HepG2 (cell line): ENCODE measurements around the gene TRAPPC1. TPM values are rescaled to one million over a fixed set of nuclear protein-coding genes. Genes with fewer than 3 reads are reported as not detected.
A peak's percentile ranks its signal among the peaks of the same experiment; 100 is the strongest.

ENCODE experiments used
- HCFC1 ChIP-seq: fragments of 150-350 bp; IDR thresholded peaks from 2 replicates; pipeline ENCODE4 v1.6.1; 2014; ENCODE audit warnings: low read depth, low read length
- HNF1A ChIP-seq, 2 experiments: sonication (generic) in 1 of 2; formaldehyde crosslinking in 1 of 2; IDR thresholded peaks; 2 replicates each; pipeline versions ENCODE4 v1.4.0 to v1.6.1; 2016 to 2020; ENCODE audit warnings: borderline replicate concordance in 1 of 2, low read depth in 1 of 2, mild to moderate bottlenecking in 1 of 2, missing genetic modification reagents in 1 of 2
- HNRNPLL ChIP-seq: fragments of 200-400 bp; formaldehyde crosslinking; IDR thresholded peaks from 2 replicates; pipeline ENCODE4 v1.6.1; 2017; ENCODE audit warnings: mild to moderate bottlenecking, low read depth, low read length; ENCODE audit not compliant: poor library complexity, severe bottlenecking
- KAT7 ChIP-seq: IDR thresholded peaks from 2 replicates; pipeline ENCODE4 v1.6.1; 2018; ENCODE audit warnings: borderline replicate concordance, missing compliant biosample characterization
- POLR2A ChIP-seq, 2 experiments: IDR thresholded peaks; 2 replicates each; pipeline ENCODE4 v1.6.1; 2011; ENCODE audit warnings: low read depth in 2 of 2, low read length in 2 of 2, mild to moderate bottlenecking in 1 of 2, moderate library complexity in 1 of 2; ENCODE audit not compliant: insufficient read depth in 1 of 2
- RARA ChIP-seq: IDR thresholded peaks from 2 replicates; pipeline ENCODE4 v1.6.1; 2016; ENCODE audit warnings: missing genetic modification reagents, missing compliant biosample characterization
- SNAPC4 ChIP-seq: sonication (generic); formaldehyde crosslinking; IDR thresholded peaks from 2 replicates; pipeline ENCODE4 v1.4.0; 2020; ENCODE audit warnings: mild to moderate bottlenecking, missing genetic modification reagents
- TBL1XR1 ChIP-seq: fragments of 150-350 bp; IDR thresholded peaks from 2 replicates; pipeline ENCODE4 v1.6.1; 2014; ENCODE audit warnings: borderline replicate concordance, low read length; ENCODE audit not compliant: partially characterized antibody
- TCF12 ChIP-seq, 2 experiments: fragments of 450-650 bp in 1 of 2; sonication (generic) in 1 of 2; formaldehyde crosslinking in 1 of 2; IDR thresholded peaks; 2 replicates each; pipeline versions ENCODE4 v1.6.1 to v1.8.0; 2017 to 2022; ENCODE audit warnings: antibody characterized with exemption in 1 of 2, mild to moderate bottlenecking in 1 of 2, missing genetic modification reagents in 1 of 2, moderate library complexity in 1 of 2
- THAP11 ChIP-seq: IDR thresholded peaks from 2 replicates; pipeline ENCODE4 v1.6.1; 2016; ENCODE audit warnings: missing biosample characterization, missing genetic modification reagents
- ZFP82 ChIP-seq: sonication (generic); formaldehyde crosslinking; IDR thresholded peaks from 2 replicates; pipeline ENCODE4 v1.5.1; 2020; ENCODE audit warnings: mild to moderate bottlenecking, missing genetic modification reagents, borderline replicate concordance
- ZNF770 ChIP-seq: sonication (generic); formaldehyde crosslinking; IDR thresholded peaks from 2 replicates; pipeline ENCODE4 v1.5.0; 2020; ENCODE audit warnings: mild to moderate bottlenecking, missing genetic modification reagents
- polyA plus RNA-seq, 8 experiments: library from polyadenylated mRNA; depleted of rRNA in 3 of 8; stranded (reverse) in 7 of 8; unstranded in 1 of 8; fragments of >200 nt; fragmentation: Illumina TruSeq in 4 of 8; extraction: Trizol in 4 of 8; gene quantifications; 2 replicates each; pipeline versions ENCODE4 v1.2.1 to v1.2.3, GENCODE V29; 2011 to 2016; ENCODE audit warnings: low read depth in 4 of 8, missing spikeins in 1 of 8, mixed read lengths in 1 of 8; ENCODE audit not compliant: insufficient read depth in 1 of 8
- total RNA-seq, 5 experiments: library from RNA; depleted of rRNA; stranded (reverse); fragments of >200 nt; fragmentation: Illumina TruSeq; extraction: Trizol; gene quantifications; 2 replicates each; pipeline ENCODE4 v1.2.3, GENCODE V29; 2016; ENCODE audit warnings: low read depth in 1 of 5
- TF ChIP-seq, protein P1 (sequence below): sonication (generic); formaldehyde crosslinking; IDR thresholded peaks from 2 replicates; pipeline ENCODE4 v1.9.0; 2022; ENCODE audit warnings: low read depth, missing genetic modification reagents

TRAPPC1 gene
- total and polyA plus RNA-seq, 2 of the 13 experiments (the other 11 are each of a cell fraction or from before 2014, with no cell fraction given): 28.1 to 44.9 TPM

GRCh38 chr17:7887482-7888183, 44.1 kb downstream of the TRAPPC1 start (continued):
- TF ChIP-seq THAP11 (CRISPR knock-in tag) (peak; percentile 56; the same call in 1 of the 2 replicates), TCF12 (IDR thresholded peaks at IDR 0.05) (no peak), TCF12 (CRISPR knock-in tag; IDR thresholded peaks at IDR 0.05) (peak; percentile 64; the same call in 1 of the 2 replicates), TBL1XR1 (peak; percentile 52), POLR2A (IDR thresholded peaks at IDR 0.05; ENCODE audit: insufficient read depth in 1 of 2, low read depth in 2 of 2, low read length in 2 of 2) (peak; percentile 27 to 74; a peak in 2 of 4 replicates), HCFC1 (no peak), SNAPC4 (CRISPR knock-in tag) (0 out of 2 replicates have a peak, but pooled peaks have one; percentile 67), HNRNPLL (peak; percentile 47), RARA (CRISPR knock-in tag) (peak; percentile 91), ZNF770 (peak; percentile 18; the same call in 1 of the 2 replicates), ZFP82 (CRISPR knock-in tag) (peak; percentile 58; the same call in 1 of the 2 replicates), HNF1A (IDR thresholded peaks at IDR 0.05; ENCODE audit: low read depth) (no peak), HNF1A (CRISPR knock-in tag; IDR thresholded peaks at IDR 0.05; ENCODE audit: borderline replicate concordance) (peak; percentile 49; the same call in 1 of the 2 replicates), KAT7 (no peak; the same call in 1 of the 2 replicates)
- TF ChIP-seq, protein P1, sequence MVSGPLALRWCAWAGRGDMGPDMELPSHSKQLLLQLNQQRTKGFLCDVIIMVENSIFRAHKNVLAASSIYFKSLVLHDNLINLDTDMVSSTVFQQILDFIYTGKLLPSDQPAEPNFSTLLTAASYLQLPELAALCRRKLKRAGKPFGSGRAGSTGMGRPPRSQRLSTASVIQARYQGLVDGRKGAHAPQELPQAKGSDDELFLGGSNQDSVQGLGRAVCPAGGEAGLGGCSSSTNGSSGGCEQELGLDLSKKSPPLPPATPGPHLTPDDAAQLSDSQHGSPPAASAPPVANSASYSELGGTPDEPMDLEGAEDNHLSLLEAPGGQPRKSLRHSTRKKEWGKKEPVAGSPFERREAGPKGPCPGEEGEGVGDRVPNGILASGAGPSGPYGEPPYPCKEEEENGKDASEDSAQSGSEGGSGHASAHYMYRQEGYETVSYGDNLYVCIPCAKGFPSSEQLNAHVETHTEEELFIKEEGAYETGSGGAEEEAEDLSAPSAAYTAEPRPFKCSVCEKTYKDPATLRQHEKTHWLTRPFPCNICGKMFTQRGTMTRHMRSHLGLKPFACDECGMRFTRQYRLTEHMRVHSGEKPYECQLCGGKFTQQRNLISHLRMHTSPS (CRISPR knock-in tag): 0 out of 2 replicates have a peak, but pooled peaks have one; percentile 30
